ENCODE data around the gene FAHD2A.
A peak's percentile ranks its signal among the peaks of the same experiment; 100 is the strongest.
"Not testable (repeated sequence)": the region's sequence is repeated elsewhere in the genome, so short reads cannot be mapped to it uniquely, and the experiment has no call there.

Gene FAHD2A, protein sequence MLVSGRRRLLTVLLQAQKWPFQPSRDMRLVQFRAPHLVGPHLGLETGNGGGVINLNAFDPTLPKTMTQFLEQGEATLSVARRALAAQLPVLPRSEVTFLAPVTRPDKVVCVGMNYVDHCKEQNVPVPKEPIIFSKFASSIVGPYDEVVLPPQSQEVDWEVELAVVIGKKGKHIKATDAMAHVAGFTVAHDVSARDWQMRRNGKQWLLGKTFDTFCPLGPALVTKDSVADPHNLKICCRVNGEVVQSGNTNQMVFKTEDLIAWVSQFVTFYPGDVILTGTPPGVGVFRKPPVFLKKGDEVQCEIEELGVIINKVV

DNA sequence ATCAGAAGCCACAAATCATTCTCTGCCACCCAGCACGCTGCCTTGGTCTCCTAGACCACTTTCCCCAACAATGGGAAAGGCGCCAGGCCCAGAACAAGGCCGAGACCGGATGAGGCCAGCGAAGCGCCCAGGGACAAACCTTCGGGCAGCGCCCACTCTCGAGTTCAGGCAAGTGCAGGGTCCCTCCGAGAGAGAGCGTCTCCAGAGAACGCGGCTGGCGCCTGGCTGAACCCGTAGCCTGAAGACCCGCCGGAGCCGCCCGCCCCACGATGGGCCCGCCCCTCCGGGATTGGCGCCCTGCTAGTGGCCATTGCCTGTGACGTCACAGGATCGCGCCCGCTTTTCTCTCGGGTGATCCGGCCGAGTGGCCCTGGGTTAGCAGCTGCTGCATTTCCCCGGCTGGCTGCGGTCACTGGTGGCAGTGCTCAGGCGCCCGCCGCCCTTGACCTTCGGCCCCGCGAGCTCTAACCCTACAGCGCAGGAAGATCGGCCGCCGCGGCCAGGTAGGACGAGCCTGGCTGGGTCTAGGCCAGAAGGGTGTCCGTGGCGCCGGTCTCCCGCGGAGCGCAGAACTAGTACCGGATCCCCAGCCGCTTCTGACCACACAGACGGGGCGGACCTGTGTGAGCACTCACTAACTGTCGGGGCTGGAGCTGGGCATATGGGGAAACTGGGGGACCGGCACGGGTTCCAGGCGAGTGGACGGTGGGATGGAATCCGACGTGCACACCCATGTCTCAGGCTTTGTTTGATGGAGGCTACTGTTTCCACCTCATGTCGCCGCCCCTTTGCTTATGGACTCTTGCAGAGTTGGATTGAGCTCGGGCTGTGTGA, at the start of gene FAHD2A:
TSS of gene FAHD2A (plus strand) at position 339 of the 834 bp plus-strand sequence. CDS start 2,851 bp downstream, outside the sequence.
- peak; percentile 88 for DNase-seq

DNA sequence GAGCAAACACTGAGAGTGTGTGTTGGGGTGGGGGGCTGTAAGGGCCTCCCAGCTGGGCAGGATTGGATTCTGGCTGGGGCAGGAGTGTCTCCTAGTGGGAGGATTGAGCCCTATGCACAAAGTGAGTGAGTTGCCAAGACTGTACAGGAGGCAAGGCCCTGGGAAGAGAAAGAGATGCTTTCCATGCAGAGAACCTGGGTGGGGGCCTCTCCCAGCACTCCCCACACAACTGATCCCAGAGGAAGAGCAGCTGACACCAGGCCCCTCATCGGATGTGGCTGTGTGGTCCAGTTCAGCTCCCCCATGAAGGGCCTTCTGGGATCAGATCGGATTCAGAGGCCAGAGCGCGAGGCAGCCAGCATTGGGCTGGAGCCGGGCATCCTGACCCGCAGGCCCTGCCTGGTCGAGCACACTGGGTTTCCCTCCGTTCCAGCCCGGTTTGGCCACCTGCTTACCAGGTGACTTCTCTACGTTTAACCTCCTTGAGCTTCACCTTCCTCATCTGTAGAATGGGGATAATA, 49.4 kb upstream of the FAHD2A start:
- no peak for DNase-seq

DNA sequence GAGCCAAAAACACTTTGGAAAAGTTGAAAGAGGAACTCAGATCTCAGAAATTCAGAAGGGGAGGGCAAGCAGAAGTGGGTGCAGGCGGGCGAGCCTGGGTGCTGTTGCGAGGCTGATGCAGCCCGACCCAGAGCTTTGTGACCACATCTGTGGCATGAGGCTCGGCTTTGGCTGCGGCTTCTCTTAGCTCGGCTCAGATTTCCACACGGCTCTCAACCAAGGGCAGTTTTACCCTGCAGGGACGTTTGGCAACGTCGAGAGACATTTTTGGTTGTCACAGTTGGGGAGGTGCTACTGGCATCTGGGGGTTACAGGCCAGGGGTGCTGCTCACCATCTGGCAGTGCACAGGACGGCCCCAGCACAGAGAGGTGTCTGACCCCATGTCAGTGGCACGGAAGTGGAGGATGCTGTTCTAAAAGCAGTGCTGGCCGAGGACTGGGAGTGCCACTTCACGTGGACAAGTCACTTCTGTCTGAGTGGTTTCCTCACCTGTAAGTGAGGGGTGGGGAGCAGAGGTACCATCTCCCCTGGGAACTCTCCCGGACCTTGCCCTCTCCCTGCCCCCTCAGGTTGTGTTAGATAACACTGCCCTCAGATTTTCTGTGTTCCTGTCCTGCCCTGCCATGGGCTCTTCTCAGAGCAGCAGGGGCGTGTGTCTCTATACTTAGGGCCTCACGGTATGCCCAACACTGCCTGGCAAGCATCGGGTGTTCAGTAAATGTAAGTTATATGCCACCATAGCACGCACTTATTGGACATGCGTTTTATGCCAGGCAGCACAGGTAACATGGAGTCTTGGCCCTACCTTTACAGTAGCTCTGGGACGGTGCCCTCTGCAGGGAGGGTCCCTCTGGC, 48.7 kb upstream of the FAHD2A start:
- DNase-seq: no peak

DNA sequence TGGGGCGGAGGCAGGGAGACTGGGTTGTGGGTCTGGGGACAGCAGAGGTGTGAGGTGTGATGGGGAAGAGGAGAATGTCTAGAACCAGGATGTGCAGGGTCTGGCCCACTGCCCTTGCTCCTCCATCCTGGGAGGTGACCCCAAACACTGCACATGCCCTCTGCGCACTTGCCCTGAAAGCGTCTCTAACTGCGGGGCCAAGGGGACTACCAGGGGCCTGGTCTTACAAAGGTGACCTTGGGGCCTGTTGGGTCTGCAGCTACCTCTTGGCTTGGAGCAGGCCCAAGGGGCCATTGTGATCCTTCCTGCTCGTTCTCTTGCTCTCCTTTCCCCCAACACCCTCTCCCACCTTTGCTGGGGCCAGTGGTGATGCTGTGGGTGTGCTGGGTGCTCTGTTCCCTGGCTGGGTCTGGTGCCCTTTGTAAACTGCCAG, 48.0 kb upstream of the FAHD2A start:
- DNase-seq: no peak

DNA sequence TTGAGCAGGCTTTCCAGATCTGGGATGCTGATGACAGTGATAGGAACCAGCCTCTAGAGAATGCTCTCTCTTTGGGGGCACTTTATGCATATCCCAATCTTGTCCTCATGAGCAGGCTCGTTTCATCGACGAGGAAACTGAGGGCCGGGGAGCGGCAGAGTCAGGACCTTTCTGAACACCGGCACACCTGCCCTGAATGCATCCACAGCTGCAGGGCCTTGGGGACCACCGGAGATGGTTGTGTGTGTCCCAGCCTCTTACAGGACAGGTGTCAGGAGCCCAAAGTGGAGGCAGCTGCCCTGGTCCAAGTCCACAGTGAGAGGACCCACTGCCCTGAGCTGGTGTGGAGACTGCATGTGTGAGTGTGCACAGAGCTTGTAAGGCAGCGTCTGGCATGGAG, 47.6 kb upstream of the FAHD2A start:
- DNase-seq: no peak

DNA sequence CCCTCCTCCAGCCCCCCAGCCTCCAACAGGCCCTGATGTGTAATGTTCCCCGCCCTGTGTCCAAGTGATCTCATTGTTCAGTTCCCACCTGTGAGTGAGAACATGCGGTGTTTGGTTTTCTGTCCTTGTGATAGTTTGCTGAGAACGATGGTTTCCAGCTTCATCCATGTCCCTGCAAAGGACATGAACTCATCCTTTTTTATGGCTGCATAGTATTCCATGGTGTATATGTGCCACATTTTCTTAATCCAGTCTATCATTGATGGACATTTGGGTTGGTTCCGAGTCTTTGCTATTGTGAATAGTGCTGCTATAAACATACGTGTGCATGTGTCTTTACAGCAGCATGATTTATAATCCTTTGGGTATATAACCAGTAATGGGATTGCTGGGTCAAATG, 47.0 kb upstream of the FAHD2A start:
- not testable (repeated sequence) for DNase-seq

DNA sequence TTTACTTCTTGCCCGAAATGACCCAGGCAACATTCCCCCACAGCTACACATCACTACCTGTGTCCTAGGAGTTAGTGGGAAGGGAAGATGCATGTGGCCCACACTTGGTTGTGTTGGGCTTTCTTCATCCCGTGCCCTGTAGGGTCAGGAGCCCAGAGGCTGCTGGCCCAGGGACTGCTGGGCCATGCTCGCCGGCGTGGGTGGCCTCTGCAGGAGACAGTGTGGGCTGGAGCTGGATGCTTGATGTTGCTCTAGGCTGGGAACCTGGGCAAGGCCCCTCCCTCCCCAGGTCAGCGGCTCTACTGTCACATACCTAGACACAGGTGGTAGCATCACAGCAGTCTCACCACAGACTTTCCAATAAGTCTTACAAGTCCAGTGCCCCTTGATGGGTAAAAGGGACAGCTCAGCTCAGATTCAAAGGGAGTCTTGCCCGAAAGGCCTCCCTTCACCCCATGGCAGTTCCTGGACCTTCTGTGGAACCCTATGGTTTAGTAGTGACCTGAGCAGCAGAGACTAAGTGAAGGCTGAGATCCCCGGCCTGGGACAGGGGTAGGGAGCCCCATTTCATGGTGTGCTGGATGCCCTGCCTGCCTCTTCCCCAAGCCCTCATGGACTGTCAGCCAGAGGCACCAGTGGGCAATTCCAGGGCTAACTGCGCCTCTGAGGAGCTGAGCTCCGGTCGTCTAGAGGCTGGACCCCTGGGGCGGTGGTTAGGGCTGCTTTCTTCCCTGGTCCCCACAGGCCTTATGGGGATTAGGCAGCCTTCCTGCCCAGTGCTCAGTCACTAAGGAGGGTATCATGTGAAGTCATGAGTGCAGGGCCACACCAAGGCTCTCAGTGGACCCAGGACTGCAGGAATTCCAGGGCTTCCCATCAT, 45.4 kb upstream of the FAHD2A start:
- no peak for DNase-seq

DNA sequence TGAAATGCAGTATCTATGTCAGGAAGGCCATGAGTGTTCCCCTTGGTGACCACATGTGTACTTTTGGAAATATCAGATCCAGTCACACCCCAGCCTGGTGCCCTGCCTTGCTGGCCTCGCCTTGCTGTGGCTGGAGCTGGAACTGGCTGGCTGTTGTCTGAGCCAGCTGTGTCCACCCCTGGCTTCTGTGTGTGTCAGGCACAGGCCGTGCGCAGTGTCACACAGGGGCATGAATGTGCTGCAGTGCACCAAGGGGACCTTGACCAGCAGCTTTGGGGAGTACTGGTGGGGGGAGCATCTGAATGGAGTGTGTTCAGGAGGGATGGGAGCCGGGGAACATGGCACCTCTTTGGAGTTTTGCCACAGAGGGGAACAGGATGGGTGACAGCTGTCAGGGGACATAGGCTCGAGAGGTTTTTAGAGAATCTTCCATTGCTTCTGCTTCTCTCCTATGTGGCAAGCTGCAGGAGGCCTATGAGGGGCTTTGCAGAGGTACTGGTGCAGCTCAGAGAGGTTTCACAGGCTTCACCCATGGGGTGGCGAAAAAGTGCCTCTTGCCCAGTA, 44.7 kb upstream of the FAHD2A start:
- DNase-seq: no peak

DNA sequence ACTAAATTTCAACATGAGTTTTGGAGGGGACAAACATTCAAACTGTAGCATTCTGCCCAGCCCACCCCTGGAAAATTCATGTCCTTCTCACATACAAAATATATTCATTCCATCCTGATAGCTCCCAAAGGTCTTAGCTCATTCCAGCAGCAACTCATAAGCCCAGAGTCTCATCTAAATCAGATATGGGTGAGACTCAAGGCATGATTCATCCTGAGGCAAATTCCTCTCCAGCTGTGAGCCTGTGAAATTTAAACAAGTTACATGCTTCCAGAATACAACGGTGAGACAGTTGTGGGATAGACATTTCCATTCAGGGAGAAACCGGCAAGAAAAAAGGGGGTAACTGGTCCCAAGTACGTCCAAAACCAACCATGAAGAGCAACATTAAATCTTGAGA, 43.5 kb upstream of the FAHD2A start:
- no peak for DNase-seq

DNA sequence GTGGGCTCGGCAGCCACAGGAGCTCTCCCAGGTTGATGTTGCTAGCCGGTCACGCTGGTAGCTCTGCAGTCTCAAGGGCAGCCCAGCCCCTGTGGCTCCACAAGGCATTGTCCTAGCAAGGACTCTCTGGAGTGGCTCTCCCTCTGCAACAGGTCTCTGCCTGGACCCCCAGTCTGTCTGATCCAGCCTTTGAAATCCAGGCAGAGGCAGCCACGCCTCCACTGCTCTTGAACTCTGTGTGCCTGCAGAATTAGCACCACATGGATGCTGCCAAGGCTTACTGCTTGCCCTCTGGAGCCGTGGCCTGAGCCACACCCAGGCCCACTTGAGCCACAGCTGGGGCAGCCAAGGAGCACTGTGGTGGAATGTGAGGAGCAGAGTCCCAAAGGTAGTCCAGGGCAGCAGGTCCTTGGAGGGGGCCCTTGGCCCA, 43.0 kb upstream of the FAHD2A start:
- no peak for DNase-seq

DNA sequence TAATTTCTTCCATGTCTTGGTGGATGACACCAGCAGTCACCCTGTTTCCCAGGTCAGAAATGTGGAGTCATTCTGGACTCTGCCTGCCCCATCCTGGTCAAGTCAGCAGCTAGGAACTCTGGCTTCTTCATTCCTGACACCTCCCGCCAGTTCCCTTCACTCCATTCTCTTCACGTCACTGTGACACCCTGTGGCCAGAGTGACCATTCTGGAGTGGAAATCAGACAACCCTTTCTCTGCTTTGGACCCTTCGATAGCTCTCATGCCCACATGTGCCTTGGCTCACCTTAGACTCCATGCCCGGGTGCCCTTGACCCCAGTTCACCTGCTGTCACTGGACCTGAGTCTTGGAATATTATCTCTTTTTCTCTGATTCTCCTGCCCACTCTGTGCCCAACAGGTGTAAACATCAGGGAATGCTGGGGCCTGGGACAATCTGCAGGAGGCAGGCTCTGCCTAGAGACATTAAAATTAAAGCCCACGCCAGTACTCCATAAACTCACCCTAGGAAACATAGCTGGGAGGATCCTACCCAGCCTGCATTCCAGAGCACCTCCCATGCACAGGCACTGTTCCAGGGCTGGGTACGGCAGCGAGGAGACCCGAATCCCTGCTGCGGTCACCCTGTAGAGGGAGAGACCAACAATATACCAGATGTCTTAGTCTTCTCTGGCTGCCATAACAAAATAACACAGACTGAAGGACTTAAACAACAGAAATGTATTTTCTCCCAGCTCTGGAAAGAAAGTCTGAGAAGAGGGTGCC, 41.1 kb upstream of the FAHD2A start:
- DNase-seq: no peak

DNA sequence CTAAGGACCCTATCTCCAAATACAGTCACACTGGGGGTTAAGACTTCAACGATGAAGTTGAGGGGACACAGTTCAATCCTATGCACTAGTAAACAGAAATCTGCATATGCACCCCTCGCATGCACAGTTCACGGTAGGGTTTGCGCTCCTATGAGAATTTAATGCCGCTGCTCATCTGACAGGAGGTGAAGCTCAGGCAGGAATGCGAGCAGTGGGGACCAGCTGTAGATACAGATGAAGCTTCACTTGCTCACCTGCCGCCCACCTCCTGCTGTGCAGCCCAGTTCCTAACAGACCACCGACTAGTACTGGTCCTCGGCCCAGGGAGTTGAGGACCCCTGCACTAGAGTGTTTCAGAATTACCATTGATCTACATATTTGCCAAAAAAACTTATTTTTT, 40.0 kb upstream of the FAHD2A start:
- DNase-seq: no peak

DNA sequence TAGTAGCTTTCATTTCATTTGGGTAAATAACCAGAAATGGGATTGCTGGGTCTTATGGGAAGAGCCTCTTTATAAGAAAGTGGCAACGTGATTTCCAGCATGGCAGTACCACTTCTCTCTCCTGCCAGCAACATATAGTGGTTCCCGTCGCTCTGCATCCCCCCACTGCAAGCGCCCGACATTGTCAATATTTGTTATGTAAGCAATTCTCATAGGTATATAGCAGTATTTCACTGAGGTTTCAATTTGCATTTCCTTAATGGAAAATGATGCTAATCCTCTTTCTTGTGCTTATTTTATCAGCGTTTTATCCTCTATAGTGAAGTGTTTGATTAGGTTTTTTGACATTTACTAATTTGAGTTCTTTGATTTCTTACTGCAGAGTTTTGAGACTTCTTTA, 36.0 kb upstream of the FAHD2A start:
- no peak for DNase-seq

DNA sequence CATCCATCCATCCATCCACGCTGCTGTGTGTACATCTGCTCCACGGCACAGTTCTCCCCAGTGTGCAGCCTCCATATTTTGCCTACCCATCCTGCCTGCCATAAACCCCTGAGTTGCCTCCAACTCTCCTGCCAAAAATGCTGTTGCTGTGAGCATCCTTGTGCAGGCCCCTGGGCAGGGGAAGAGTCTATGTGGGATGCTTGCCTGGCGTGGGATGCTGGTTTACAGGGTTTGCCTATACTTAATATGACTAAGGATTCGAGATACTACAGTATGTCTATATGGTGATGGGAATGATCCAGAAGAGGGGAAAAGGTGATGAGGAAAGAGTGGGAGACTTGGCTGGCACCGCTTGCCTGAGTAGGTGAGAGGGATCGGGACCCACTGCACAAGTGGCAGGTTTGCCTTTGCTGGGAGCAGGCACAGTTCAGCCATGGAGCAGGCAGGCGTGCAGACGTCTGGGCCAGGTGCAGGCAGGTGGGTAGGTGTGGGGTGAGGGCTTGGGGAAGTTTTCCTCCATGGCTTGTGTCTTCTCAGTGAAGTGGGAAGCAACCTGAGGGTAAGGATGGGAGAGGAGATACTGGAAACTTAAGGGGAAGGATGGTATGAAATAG, 30.2 kb upstream of the FAHD2A start:
- no peak for DNase-seq

DNA sequence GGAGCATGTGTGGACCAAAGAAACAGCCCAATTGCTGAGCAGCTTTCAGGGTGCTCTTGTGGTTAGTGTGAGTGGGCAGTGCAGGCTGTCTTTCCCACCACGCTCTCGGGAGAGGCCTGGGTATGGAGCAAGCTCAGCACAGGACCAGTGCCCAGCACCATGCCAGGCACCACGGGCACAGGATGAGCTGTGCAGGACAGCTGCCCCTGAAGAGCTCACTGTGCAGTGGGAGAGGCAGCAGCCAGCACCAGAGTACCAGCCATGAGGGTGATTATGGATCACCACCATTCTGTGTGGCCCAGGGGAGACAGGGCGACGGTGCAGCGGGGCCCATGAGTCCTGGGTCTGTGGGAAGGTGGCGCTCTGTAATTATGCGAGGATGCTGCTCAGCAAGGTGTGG, 29.7 kb upstream of the FAHD2A start:
- DNase-seq: no peak

DNA sequence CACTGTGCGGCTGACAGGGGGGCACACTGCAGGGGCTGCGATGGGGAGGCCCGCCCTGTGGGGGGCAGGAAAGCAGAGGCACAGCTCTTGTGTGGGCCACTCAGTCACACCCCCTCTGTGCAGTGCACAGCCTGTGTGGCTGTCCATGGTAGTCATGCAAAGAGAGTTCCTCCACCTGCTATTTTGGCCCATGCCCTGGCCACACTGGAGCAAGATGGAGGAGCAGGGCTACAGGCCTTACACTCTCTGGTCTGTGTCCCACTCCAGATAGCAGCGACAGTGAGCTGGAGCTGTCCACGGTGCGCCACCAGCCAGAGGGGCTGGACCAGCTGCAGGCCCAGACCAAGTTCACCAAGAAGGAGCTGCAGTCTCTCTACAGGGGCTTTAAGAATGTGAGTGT, 28.5 kb upstream of the FAHD2A start:
- DNase-seq: no peak

DNA sequence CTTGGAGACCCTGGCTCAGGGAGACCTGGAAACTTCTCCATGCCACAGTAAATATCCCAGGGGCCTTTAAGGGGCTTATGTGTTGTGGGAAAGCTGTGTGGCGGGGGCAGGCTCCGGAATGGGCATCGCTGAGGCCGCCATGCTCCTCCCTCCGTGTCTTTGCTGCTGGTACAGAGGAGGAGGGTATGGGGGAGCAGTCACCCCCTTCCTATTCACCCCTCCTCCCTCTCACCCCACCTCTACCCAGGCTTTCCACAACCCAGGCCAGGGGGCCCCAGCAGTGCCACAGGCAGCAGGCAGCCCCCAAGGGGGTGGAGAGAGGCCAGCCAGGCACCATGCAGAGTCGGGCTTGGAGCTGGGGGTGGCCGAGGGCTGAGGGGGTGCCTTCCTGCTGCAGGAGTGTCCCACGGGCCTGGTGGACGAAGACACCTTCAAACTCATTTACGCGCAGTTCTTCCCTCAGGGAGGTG, 28.0 kb upstream of the FAHD2A start:
- DNase-seq: no peak

DNA sequence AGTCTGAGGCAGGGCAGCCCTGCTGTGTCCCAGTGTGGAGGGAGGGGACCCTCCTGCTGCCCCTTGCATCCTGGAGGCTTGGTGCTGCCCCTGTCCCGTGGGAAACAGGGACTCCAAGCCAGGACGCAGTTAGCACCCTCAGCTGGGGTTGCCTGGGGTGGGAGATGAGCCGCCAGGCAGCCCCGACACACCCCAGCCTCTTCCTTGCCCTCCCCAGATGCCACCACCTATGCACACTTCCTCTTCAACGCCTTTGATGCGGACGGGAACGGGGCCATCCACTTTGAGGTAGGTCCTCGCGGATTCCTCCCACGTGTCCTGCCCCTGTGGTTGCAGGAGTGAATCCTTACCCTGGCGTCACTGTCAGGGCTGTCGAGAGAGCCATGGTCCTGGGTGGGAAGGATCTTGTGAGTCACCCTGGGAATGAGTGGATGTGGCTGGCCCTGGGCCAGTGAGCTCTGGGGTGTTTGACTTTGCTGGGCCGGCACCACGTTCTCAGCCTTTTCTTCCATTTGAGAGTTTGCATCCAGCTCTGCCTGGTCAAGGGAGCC, 27.5 kb upstream of the FAHD2A start:
- DNase-seq: no peak

DNA sequence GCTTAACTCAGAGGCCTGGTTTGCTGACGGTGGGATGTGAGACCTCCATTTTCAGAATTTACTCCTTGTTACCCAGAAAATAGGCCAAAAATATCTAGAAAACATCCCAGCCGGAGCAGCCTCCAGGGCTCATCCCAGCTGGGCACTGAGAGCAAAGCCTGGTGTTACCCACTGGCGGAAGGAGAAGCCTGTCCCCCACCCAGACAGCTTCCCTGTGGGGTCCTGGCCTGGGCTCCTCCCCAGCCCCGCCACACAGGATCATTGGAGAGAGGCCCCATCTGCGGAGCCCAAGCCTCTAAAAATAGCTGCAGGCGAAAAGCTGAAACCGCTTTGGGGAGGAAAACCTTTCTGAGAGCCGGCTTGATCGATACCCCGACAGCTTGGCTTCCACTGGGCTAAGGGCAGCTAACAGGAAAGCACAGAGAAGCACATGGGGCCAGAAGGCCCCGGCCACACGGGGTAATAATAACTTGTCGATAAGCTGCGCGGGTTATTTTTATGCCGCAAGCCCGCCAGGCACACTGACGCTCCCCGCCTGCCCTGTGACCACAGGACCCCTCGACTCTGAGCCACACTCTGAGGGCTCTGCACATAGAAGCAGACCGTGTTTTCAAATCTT, 26.9 kb upstream of the FAHD2A start:
- DNase-seq: no peak

All from NCI-H1694 (cell line).